ENCODE results near the gene GBP2.

The GBP2 gene

DNA sequence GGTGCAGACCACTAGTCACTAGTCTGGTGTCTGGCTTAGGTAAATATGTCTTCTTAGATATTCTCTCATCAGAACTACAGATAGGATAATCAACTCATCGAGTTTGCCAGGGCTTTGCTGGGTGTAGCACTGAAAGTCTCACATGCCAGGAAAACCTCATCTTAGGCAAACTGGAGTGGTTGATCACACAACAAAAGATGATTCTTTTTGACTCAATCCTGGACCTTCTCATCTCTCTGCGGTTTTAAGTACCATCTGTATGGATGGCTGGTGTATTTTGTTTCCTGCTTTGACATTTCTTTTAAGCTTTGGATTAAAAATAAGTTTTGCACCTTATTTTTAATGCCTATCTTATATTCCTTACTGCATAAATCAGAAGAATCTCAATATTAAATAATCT lies 11.3 kb downstream of the GBP2 start:
- H3K4me1 Mint-ChIP-seq = no peaks in the 10 kb centered on the region
- TF ChIP-seq, protein P1, sequence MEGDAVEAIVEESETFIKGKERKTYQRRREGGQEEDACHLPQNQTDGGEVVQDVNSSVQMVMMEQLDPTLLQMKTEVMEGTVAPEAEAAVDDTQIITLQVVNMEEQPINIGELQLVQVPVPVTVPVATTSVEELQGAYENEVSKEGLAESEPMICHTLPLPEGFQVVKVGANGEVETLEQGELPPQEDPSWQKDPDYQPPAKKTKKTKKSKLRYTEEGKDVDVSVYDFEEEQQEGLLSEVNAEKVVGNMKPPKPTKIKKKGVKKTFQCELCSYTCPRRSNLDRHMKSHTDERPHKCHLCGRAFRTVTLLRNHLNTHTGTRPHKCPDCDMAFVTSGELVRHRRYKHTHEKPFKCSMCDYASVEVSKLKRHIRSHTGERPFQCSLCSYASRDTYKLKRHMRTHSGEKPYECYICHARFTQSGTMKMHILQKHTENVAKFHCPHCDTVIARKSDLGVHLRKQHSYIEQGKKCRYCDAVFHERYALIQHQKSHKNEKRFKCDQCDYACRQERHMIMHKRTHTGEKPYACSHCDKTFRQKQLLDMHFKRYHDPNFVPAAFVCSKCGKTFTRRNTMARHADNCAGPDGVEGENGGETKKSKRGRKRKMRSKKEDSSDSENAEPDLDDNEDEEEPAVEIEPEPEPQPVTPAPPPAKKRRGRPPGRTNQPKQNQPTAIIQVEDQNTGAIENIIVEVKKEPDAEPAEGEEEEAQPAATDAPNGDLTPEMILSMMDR (IDR thresholded peaks at IDR 0.05; ENCODE audit: unreplicated experiment in 3 of 3) = no peak
- H3K27ac Mint-ChIP-seq = no peak overlapping the region
- no peaks in the 10 kb centered on the region for H3K36me3 Mint-ChIP-seq (ENCODE audit: low read depth)
- no peak overlapping the region for H3K4me3 Mint-ChIP-seq
- no peaks in the 10 kb centered on the region for H3K9me3 Mint-ChIP-seq
- no peaks in the 10 kb centered on the region for H3K27me3 Mint-ChIP-seq (ENCODE audit: low read depth)

DNA sequence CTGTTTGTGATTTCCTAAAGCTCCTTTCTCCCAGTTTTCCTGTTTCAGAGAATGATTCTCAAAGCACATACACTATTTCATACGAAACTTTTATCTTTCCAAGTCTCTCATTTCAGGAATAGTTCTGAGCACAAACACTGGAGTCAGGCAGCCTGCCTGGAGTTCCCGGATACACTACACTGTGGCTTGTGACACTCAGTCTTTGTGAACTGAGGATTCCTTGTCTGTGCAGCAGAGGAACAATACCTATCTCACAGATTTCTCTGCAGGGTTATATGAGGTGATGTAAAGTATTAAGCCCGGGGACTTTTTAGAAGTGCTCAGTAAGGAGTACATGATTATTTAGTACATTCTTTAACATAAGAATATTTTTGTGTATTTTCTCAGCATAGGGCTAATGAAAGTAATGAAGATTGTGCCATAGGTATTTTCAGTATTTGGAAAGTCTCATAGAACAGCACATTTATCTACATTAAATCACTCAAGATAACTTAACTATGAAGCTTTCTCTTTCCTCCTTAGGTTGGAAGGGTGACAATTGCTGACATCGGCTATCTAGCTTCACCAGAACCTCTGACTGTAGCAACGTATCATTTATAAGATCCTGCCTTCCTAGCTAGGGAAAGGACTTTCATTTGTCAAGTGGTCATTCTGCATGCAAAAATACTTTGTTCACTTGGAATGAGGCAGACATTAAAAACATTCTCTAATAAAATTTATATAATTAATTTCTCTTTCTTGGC lies 12.9 kb downstream of the GBP2 start:
- H3K27me3 Mint-ChIP-seq (ENCODE audit: low read depth) = no peaks in the 10 kb centered on the region
- TF ChIP-seq, protein P1 (IDR thresholded peaks at IDR 0.05; ENCODE audit: unreplicated experiment in 3 of 3) = no peak
- no peak overlapping the region for H3K4me3 Mint-ChIP-seq
- no peaks in the 10 kb centered on the region for H3K4me1 Mint-ChIP-seq
- no peaks in the 10 kb centered on the region for H3K36me3 Mint-ChIP-seq (ENCODE audit: low read depth)
- H3K27ac Mint-ChIP-seq = no peak overlapping the region
- no peaks in the 10 kb centered on the region for H3K9me3 Mint-ChIP-seq

DNA sequence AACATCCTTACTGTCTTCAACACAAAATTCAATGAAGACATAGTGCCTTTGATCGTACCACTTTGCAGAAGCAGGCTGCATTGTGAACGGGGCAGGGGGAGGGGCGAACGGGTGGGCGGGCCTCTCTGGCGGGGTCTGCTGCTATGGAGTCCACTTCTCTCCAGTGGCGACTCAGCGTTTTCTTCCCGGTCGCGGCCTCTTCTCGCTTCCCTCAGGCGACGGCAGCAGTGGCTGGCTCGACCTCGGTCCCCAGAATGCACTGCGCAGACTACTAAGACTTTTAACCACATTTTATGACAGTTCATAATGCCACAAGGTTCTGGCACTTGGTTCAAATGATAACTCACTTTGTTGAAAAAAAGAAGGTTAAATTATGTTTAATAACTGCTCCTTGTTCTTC lies 21.2 kb downstream of the GBP2 start:
- Mint-ChIP-seq H3K36me3 (ENCODE audit: low read depth) (no peaks in the 10 kb centered on the region), H3K4me1 (no peaks in the 10 kb centered on the region), H3K4me3 (no peak overlapping the region), H3K27me3 (ENCODE audit: low read depth) (no peaks in the 10 kb centered on the region), H3K9me3 (no peaks in the 10 kb centered on the region), H3K27ac (no peak overlapping the region)
- TF ChIP-seq, protein P1 (IDR thresholded peaks at IDR 0.05; ENCODE audit: unreplicated experiment in 3 of 3) = no peak

- H3K27ac Mint-ChIP-seq = no peak overlapping the region
- TF ChIP-seq, protein P1 (IDR thresholded peaks at IDR 0.05; ENCODE audit: unreplicated experiment in 3 of 3) = no peak
- no peaks in the 10 kb centered on the region for H3K4me1 Mint-ChIP-seq
- H3K4me3 Mint-ChIP-seq = no peak overlapping the region
- H3K9me3 Mint-ChIP-seq = peaks cover 2% of the 10 kb centered on the region
- no peaks in the 10 kb centered on the region for H3K36me3 Mint-ChIP-seq (ENCODE audit: low read depth)
- no peaks in the 10 kb centered on the region for H3K27me3 Mint-ChIP-seq (ENCODE audit: low read depth)
Measured at GRCh38 chr1:89104147-89104546, 21.8 kb downstream of the GBP2 start.

DNA sequence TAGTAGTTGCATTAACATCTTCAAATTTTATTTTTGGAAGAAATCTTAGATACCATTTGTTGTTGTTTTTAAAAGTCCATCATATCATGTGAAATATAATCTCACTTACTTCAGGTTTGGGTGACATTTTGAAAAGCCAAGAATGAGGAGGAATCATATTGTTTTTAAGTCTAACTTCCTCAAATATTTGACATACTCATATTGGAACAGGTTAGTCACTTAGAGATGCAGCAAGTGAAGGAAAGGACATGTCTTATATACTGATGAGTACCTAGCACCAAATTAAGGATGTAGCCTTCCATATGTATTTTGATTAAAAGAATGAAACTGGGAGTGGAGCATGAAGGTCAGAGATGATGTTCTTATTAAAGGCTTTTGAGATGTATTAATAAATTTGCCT lies 23.9 kb downstream of the GBP2 start:
- Mint-ChIP-seq H3K36me3 (ENCODE audit: low read depth) (no peaks in the 10 kb centered on the region), H3K9me3 (peaks cover 6% of the 10 kb centered on the region), H3K4me3 (no peak overlapping the region), H3K4me1 (no peaks in the 10 kb centered on the region), H3K27me3 (ENCODE audit: low read depth) (no peaks in the 10 kb centered on the region), H3K27ac (no peak overlapping the region)
- TF ChIP-seq, protein P1 (IDR thresholded peaks at IDR 0.05; ENCODE audit: unreplicated experiment in 3 of 3) = no peak

DNA sequence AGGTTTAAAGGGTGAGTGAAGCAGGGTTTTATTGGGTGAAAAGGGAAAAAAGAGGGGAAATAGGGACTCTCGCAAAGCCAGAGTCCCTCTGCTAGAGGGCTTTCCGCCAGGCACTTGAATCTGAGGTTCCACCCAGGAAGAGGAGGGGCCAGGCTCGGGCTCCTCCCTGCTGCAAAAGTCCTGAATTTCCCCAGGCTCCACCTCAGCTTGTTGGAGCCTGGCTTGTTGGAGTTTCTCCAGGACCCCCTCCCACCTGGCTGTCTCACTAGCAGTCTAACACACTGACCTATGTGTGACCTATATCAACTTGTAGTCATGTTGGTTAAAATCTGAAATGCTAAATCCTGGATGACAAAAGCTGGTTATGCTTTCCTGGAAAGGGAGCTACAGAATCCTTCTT lies 25.5 kb downstream of the GBP2 start:
- H3K36me3 Mint-ChIP-seq (ENCODE audit: low read depth) = no peaks in the 10 kb centered on the region
- H3K4me3 Mint-ChIP-seq = no peak overlapping the region
- H3K4me1 Mint-ChIP-seq = no peaks in the 10 kb centered on the region
- H3K9me3 Mint-ChIP-seq = peaks cover 15% of the 10 kb centered on the region
- no peaks in the 10 kb centered on the region for H3K27me3 Mint-ChIP-seq (ENCODE audit: low read depth)
- TF ChIP-seq, protein P1 (IDR thresholded peaks at IDR 0.05; ENCODE audit: unreplicated experiment in 3 of 3) = no peak
- H3K27ac Mint-ChIP-seq = no peak overlapping the region
